ENCODE results near the gene FMO1. TPM values are rescaled to one million over a fixed set of nuclear protein-coding genes. Genes with fewer than 3 reads are reported as not detected.

The FMO1 gene
- total RNA-seq, 1 donor from 2014 or later = not detected

GRCh38 chr1:171295821-171296220, 47.5 kb downstream of the FMO1 start:
- no peak for DNase-seq (ENCODE audit: low read depth)
- TF ChIP-seq CTCF (conservative IDR thresholded peaks at IDR 0.05; ENCODE audit: low read depth, low read length) = no peak
- H3K4me3 ChIP-seq (ENCODE audit: low read depth, low read length) = no peak overlapping the region

- no peak overlapping the region for H3K4me3 ChIP-seq (ENCODE audit: low read depth, low read length)
- DNase-seq (ENCODE audit: low read depth) = no peak
- no peak for TF ChIP-seq CTCF (conservative IDR thresholded peaks at IDR 0.05; ENCODE audit: low read depth, low read length)
Observed at GRCh38 chr1:171296897-171297296, 48.6 kb downstream of the FMO1 start.

- H3K4me3 ChIP-seq (ENCODE audit: low read depth, low read length) = no peak overlapping the region
- no peak for TF ChIP-seq CTCF (conservative IDR thresholded peaks at IDR 0.05; ENCODE audit: low read depth, low read length)
- no peak for DNase-seq (ENCODE audit: low read depth)
Observed at GRCh38 chr1:171298696-171299095, 50.4 kb downstream of the FMO1 start.

- no peak for DNase-seq (ENCODE audit: low read depth)
- no peak for TF ChIP-seq CTCF (conservative IDR thresholded peaks at IDR 0.05; ENCODE audit: low read depth, low read length)
- H3K4me3 ChIP-seq (ENCODE audit: low read depth, low read length) = no peak overlapping the region
Observed at GRCh38 chr1:171299342-171299741, 51.0 kb downstream of the FMO1 start.

- H3K4me3 ChIP-seq (ENCODE audit: low read depth, low read length) = no peak overlapping the region
- DNase-seq (ENCODE audit: low read depth) = no peak
- no peak for TF ChIP-seq CTCF (conservative IDR thresholded peaks at IDR 0.05; ENCODE audit: low read depth, low read length)
Observed at GRCh38 chr1:171300401-171300800, 52.1 kb downstream of the FMO1 start.

- no peak overlapping the region for H3K4me3 ChIP-seq (ENCODE audit: low read depth, low read length)
- DNase-seq (ENCODE audit: low read depth) = no peak
- no peak for TF ChIP-seq CTCF (conservative IDR thresholded peaks at IDR 0.05; ENCODE audit: low read depth, low read length)
Observed at GRCh38 chr1:171310661-171311087, 62.4 kb downstream of the FMO1 start.

- DNase-seq (ENCODE audit: low read depth) = no peak
- no peak overlapping the region for H3K4me3 ChIP-seq (ENCODE audit: low read depth, low read length)
- no peak for TF ChIP-seq CTCF (conservative IDR thresholded peaks at IDR 0.05; ENCODE audit: low read depth, low read length)
Observed at GRCh38 chr1:171311771-171312558, 63.7 kb downstream of the FMO1 start.
